ENCODE data around the gene PPOX.

DNA sequence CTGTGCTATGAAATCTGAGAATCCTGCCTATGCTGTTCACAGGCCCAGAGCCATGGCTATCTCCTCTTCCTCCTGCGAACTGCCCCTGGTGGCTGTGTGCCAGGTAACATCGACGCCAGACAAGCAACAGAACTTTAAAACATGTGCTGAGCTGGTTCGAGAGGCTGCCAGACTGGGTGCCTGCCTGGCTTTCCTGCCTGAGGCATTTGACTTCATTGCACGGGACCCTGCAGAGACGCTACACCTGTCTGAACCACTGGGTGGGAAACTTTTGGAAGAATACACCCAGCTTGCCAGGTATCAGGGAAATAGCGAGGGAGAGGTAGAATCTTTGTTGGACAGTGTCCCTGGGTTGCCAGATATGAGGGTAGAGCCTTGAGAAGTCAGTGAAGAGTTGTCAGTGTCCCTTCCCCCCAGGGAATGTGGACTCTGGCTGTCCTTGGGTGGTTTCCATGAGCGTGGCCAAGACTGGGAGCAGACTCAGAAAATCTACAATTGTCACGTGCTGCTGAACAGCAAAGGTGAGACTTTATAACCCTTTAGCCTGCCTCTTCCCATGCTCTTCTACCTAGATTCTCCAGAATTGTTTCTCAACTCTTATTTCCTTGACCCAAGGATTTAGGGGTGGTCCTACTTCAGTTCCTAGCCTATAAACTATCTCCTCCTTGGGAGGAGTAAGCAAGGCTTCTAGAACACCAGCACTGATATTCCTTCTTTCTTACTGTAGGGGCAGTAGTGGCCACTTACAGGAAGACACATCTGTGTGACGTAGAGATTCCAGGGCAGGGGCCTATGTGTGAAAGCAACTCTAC lies 46.9 kb upstream of the PPOX start:
- TF ChIP-seq, protein P1, sequence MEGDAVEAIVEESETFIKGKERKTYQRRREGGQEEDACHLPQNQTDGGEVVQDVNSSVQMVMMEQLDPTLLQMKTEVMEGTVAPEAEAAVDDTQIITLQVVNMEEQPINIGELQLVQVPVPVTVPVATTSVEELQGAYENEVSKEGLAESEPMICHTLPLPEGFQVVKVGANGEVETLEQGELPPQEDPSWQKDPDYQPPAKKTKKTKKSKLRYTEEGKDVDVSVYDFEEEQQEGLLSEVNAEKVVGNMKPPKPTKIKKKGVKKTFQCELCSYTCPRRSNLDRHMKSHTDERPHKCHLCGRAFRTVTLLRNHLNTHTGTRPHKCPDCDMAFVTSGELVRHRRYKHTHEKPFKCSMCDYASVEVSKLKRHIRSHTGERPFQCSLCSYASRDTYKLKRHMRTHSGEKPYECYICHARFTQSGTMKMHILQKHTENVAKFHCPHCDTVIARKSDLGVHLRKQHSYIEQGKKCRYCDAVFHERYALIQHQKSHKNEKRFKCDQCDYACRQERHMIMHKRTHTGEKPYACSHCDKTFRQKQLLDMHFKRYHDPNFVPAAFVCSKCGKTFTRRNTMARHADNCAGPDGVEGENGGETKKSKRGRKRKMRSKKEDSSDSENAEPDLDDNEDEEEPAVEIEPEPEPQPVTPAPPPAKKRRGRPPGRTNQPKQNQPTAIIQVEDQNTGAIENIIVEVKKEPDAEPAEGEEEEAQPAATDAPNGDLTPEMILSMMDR (conservative IDR thresholded peaks at IDR 0.05 in 1 of 2, IDR thresholded peaks at IDR 0.05 in 1 of 2; ENCODE audit: extremely low read depth in 1 of 2, insufficient read depth in 1 of 2, low read depth in 1 of 2, low read length in 2 of 2), result peak; percentile 38 to 50
- TF ChIP-seq EZH2 (IDR thresholded peaks at IDR 0.05; ENCODE audit: borderline replicate concordance, low read length), result no peak

Measured in mammary epithelial cell (primary cell).